B cell (primary cell): ENCODE data around the gene ATG3. TPM values are rescaled to one million over a fixed set of nuclear protein-coding genes. Genes with fewer than 3 reads are reported as not detected.

ENCODE experiments used
- ATAC-seq: fragments of 200-7000 bp; cut with Tn5 transposase; one replicate; pipeline ENCODE4 v1.10.0; 2021; ENCODE audit warnings: low read depth, mild to moderate bottlenecking, moderate number of reproducible peaks, moderate library complexity
- CTCF ChIA-PET: fragments of 350-600 bp; sonication (Branson Sonifier 250); formaldehyde crosslinking; loops from one replicate; lab custom pipeline; 2021; ENCODE audit warnings: antibody characterized with exemption, inconsistent platforms; lab: Charles Lee
- POLR2A ChIA-PET: fragments of 350-600 bp; sonication (Branson Sonifier 250); formaldehyde crosslinking; loops from one replicate; lab custom pipeline; 2021; ENCODE audit warnings: antibody characterized with exemption; lab: Charles Lee
- DNase-seq: peaks from one replicate; pipeline ENCODE4 v3.0.0; 2013
- H2AFZ ChIP-seq: 2 replicates; pipeline ENCODE4 v1.6.1; 2012; ENCODE audit warnings: mild to moderate bottlenecking, low read depth, low read length; ENCODE audit not compliant: insufficient read depth, poor library complexity, severe bottlenecking
- H3K27ac ChIP-seq, 2 donors: 1 replicate in 1 of 2; 2 replicates in 1 of 2; pipeline ENCODE4 v1.5.1; 2012 to 2013; ENCODE audit warnings: low read length in 2 of 2, mild to moderate bottlenecking in 2 of 2, moderate library complexity in 1 of 2
- H3K27me3 ChIP-seq, 4 experiments: fragments of 200-600 bp in 1 of 4; sonication (generic) in 1 of 4; replicated peaks in 1 of 4; 1 replicate in 2 of 4; 2 replicates in 2 of 4; pipeline versions ENCODE4 v1.6.1 to v1.7.0; 2013 to 2016; ENCODE audit warnings: low read length in 3 of 4, mild to moderate bottlenecking in 2 of 4, mixed read lengths in 1 of 4, moderate library complexity in 1 of 4; ENCODE audit not compliant: insufficient read depth in 4 of 4, control insufficient read depth in 3 of 4; ENCODE audit errors: control extremely low read depth in 1 of 4
- H3K36me3 ChIP-seq, 2 experiments: replicated peaks in 1 of 2; 1 replicate in 1 of 2; 2 replicates in 1 of 2; pipeline versions ENCODE4 v1.6.1 to v1.7.1; 2013; ENCODE audit warnings: low read length in 1 of 2; ENCODE audit not compliant: insufficient read depth in 2 of 2, control insufficient read depth in 1 of 2; ENCODE audit errors: control extremely low read depth in 1 of 2, extremely low read depth in 1 of 2
- H3K4me1 ChIP-seq, 2 donors: fragments of 200-600 bp in 1 of 2; sonication (generic) in 1 of 2; 1 replicate in 1 of 2; 2 replicates in 1 of 2; pipeline versions ENCODE4 v1.5.1 to v1.6.1; 2013 to 2017; ENCODE audit warnings: low read length in 2 of 2; ENCODE audit not compliant: control insufficient read depth in 2 of 2, insufficient read depth in 2 of 2
- H3K4me2 ChIP-seq: replicated peaks from 2 replicates; pipeline ENCODE3; 2012; ENCODE audit warnings: mild to moderate bottlenecking, low read depth, low read length; ENCODE audit not compliant: poor library complexity, severe bottlenecking
- H3K4me3 ChIP-seq, 5 experiments: fragments of 200-600 bp in 1 of 5; sonication (generic) in 1 of 5; 1 replicate in 3 of 5; 2 replicates in 2 of 5; pipeline versions ENCODE4 v1.5.1 to v1.7.0; 2011 to 2016; ENCODE audit warnings: low read length in 4 of 5, mild to moderate bottlenecking in 4 of 5, low read depth in 2 of 5, control low read depth in 1 of 5, moderate library complexity in 1 of 5; ENCODE audit not compliant: insufficient read depth in 1 of 5; ENCODE audit errors: control extremely low read depth in 1 of 5, extremely low read depth in 1 of 5
- H3K79me2 ChIP-seq: fragments of 200-600 bp; sonication (generic); one replicate; pipeline ENCODE4 v1.6.0; 2016; ENCODE audit warnings: low read length; ENCODE audit not compliant: control insufficient read depth, insufficient read depth
- H3K9ac ChIP-seq: fragments of 200-600 bp; sonication (generic); 2 replicates; pipeline ENCODE4 v1.6.1; 2017; ENCODE audit warnings: mild to moderate bottlenecking, low read length, moderate library complexity
- H3K9me3 ChIP-seq, 3 donors: one replicate each; pipeline versions ENCODE4 v1.6.1 to v1.7.1; 2013; ENCODE audit warnings: low read length in 2 of 3; ENCODE audit not compliant: control insufficient read depth in 2 of 3, insufficient read depth in 1 of 3; ENCODE audit errors: control extremely low read depth in 1 of 3
- H4K20me1 ChIP-seq: 2 replicates; pipeline ENCODE4 v1.6.0; 2012; ENCODE audit warnings: mild to moderate bottlenecking, low read length; ENCODE audit not compliant: insufficient read depth, control insufficient read depth, poor library complexity, severe bottlenecking
- H3K27ac Mint-ChIP-seq: one replicate; pipeline ENCODE4 v1.8.0; 2021; ENCODE audit warnings: mixed read lengths
- H3K27me3 Mint-ChIP-seq: one replicate; pipeline ENCODE4 v1.8.0; 2021; ENCODE audit warnings: mixed read lengths
- H3K4me1 Mint-ChIP-seq: one replicate; pipeline ENCODE4 v1.8.0; 2021; ENCODE audit warnings: mixed read lengths
- H3K4me3 Mint-ChIP-seq: one replicate; pipeline ENCODE4 v1.8.0; 2021; ENCODE audit warnings: mixed read lengths
- H3K9me3 Mint-ChIP-seq: one replicate; pipeline ENCODE4 v1.8.0; 2022; ENCODE audit warnings: mixed read lengths; ENCODE audit not compliant: insufficient read depth
- EZH2 ChIP-seq: IDR thresholded peaks from 2 replicates; pipeline ENCODE4 v1.6.1; 2012; ENCODE audit warnings: borderline replicate concordance, low read depth, mild to moderate bottlenecking, moderate library complexity, low read length; ENCODE audit not compliant: insufficient read depth, poor library complexity, severe bottlenecking
- WGBS: methylation state at CpG from one replicate; pipeline ENCODE4 v1.1.5; 2013; ENCODE audit warnings: missing lambda C conversion rate; ENCODE audit not compliant: insufficient coverage; 5-methylcytosine and 5-hydroxymethylcytosine counted together
- intact Hi-C: fragments of 100-400 bp; cut with micrococcal nuclease; formaldehyde crosslinking; loops from one replicate; pipeline ENCODE4 v1.10.0; 2022
- polyA plus RNA-seq: library from polyadenylated mRNA; depleted of rRNA; stranded (reverse); fragments of >200 nt; gene quantifications from 2 replicates; pipeline ENCODE4 v1.2.3, GENCODE V29; 2012
- total RNA-seq, 2 donors: library from RNA; stranded (reverse); fragments of 120-200 nt in 1 of 2; gene quantifications; 1 replicate in 1 of 2; 2 replicates in 1 of 2; pipeline versions ENCODE4 v1.2.3 to v1.2.4, GENCODE V29; 2013 to 2022
- TF ChIP-seq, protein P1 (sequence below): fragments of 200-600 bp; IDR thresholded peaks from one replicate; pipeline ENCODE4 v1.8.0; 2022; ENCODE audit warnings: antibody characterized with exemption, mild to moderate bottlenecking

ATG3 gene
- total and polyA plus RNA-seq, 2 donors (not counting 1 experiment from before 2014, with no cell fraction given), result 25.2 to 54.9 TPM

DNA sequence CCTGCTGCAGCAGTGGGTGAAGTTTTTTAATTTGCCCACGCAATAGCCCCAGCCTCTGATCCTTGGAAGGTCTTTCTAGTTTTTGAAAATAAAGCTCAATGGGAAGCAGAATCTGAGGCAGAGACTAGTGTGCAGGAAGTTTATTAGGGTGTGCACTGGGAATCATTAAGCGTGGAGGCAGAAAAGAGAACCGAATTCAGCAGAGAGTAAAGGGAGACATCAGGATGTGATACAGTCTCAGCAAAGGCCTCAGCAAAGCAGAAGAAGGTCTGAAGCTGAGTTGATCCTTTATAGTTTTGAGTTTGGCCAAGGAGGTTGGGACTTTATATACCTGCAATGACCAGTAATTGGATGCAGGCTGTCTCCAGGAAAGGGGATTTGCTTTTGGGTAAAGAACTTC lies 57.6 kb downstream of the ATG3 start:
- peak overlapping the region; percentile 46 for H3K4me3 Mint-ChIP-seq
- CTCF ChIA-PET, result interaction anchor here (1.0 to 2.7 kb wide), 5 partner anchors 9 to 367 kb away, joined by 3 to 14 read pairs (median 5); no protein-coding TSS in a partner anchor
- no peaks in the 10 kb centered on the region for H4K20me1 ChIP-seq

More for the DNA sequence above, 57.6 kb downstream of the ATG3 start:
- H3K4me3 ChIP-seq, result peak overlapping the region in 4 of 5 experiments; percentile 7 to 37 (median 28)
- peak; percentile 44 for ATAC-seq
- peaks cover 86 to 93% of the 10 kb centered on the region in 2 donors for H3K4me1 ChIP-seq
- no peak overlapping the region for H2AFZ ChIP-seq
- POLR2A ChIA-PET, result interaction anchor here (1.2 kb wide), 2 partner anchors 12 to 171 kb away, joined by 3 to 6 read pairs; partner anchors contain the start of gene CD200
- H3K4me2 ChIP-seq, result peak overlapping the region; percentile 62
- peak; percentile 70 for DNase-seq
- Mint-ChIP-seq H3K4me1 (peaks cover 87% of the 10 kb centered on the region), H3K27me3 (no peaks in the 10 kb centered on the region), H3K9me3 (no peaks in the 10 kb centered on the region), H3K27ac (peak overlapping the region; percentile 85)
- H3K9me3 ChIP-seq, result no peaks in the 10 kb centered on the region
- H3K9ac ChIP-seq, result peak overlapping the region; percentile 24
- no peak for TF ChIP-seq EZH2
- TF ChIP-seq, protein P1, sequence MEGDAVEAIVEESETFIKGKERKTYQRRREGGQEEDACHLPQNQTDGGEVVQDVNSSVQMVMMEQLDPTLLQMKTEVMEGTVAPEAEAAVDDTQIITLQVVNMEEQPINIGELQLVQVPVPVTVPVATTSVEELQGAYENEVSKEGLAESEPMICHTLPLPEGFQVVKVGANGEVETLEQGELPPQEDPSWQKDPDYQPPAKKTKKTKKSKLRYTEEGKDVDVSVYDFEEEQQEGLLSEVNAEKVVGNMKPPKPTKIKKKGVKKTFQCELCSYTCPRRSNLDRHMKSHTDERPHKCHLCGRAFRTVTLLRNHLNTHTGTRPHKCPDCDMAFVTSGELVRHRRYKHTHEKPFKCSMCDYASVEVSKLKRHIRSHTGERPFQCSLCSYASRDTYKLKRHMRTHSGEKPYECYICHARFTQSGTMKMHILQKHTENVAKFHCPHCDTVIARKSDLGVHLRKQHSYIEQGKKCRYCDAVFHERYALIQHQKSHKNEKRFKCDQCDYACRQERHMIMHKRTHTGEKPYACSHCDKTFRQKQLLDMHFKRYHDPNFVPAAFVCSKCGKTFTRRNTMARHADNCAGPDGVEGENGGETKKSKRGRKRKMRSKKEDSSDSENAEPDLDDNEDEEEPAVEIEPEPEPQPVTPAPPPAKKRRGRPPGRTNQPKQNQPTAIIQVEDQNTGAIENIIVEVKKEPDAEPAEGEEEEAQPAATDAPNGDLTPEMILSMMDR, result no peak
- H3K36me3 ChIP-seq, result no peaks in the 10 kb centered on the region
- H3K27me3 ChIP-seq, result no peaks in the 10 kb centered on the region
- peak overlapping the region; percentile 61 to 81 for H3K27ac ChIP-seq
- H3K79me2 ChIP-seq, result peaks cover 49% of the 10 kb centered on the region
- WGBS, result 23% methylated on average over 3 of the region's 3 CpGs
- intact Hi-C loops, result loop anchor here (1.0 kb wide), 1 partner anchor 15 kb away; no protein-coding TSS in a partner anchor
